IMR-90 (cell line): Measurements from ENCODE around the gene KIF13A. TPM values are rescaled to one million over a fixed set of nuclear protein-coding genes. Genes with fewer than 3 reads are reported as not detected.

ENCODE experiments used
- ATAC-seq: fragments of 200-7000 bp; cut with Tn5 transposase; 2 replicates; pipeline ENCODE4 v1.9.1; 2020; ENCODE audit warnings: low read depth, mild to moderate bottlenecking, moderate library complexity
- BruUV-seq: library from RNA; stranded (reverse); fragments of 400-500 nt; replicated peaks from 2 replicates; lab custom pipeline; 2021; lab: Mats Ljungman, UMichigan
- CTCF ChIA-PET: fragments of 300-600 bp; formaldehyde crosslinking; extraction: SDS; loops from one replicate; lab custom pipeline; 2021; ENCODE audit warnings: antibody characterized with exemption; lab: Yijun Ruan, JAX
- POLR2A ChIA-PET: fragments of 300-600 bp; sonication (Branson Sonifier 250); formaldehyde crosslinking; loops from one replicate; lab custom pipeline; 2022; ENCODE audit warnings: antibody characterized with exemption; ENCODE audit not compliant: unreplicated experiment; lab: Charles Lee
- DNase-seq: peaks from one replicate; pipeline ENCODE4 v3.0.0; 2013
- H2AFZ ChIP-seq: replicated peaks from 2 replicates; pipeline ENCODE3; 2013; ENCODE audit warnings: low read length, mild to moderate bottlenecking; ENCODE audit not compliant: poor library complexity
- H2AK5ac ChIP-seq: 2 replicates; pipeline ENCODE4 v1.6.1; 2013; ENCODE audit warnings: low read depth, low read length, inconsistent platforms
- H2AK9ac ChIP-seq: replicated peaks from 2 replicates; pipeline ENCODE3; 2013; ENCODE audit warnings: mild to moderate bottlenecking, low read depth, low read length, moderate library complexity; ENCODE audit not compliant: poor library complexity
- H2BK120ac ChIP-seq: 2 replicates; pipeline ENCODE4 v1.6.1; 2013; ENCODE audit warnings: low read depth, low read length, inconsistent platforms
- H2BK15ac ChIP-seq: 3 replicates; pipeline ENCODE4 v1.6.1; 2013; ENCODE audit warnings: low read depth, low read length, inconsistent platforms
- H2BK20ac ChIP-seq: 2 replicates; pipeline ENCODE4 v1.6.1; 2013; ENCODE audit warnings: low read depth, mild to moderate bottlenecking, inconsistent platforms, low read length, moderate library complexity
- H2BK5ac ChIP-seq: 2 replicates; pipeline ENCODE4 v1.6.1; 2013; ENCODE audit warnings: mild to moderate bottlenecking, low read depth, low read length, inconsistent platforms; ENCODE audit not compliant: poor library complexity, severe bottlenecking
- H3K14ac ChIP-seq: replicated peaks from 2 replicates; pipeline ENCODE4 v1.6.1; 2013; ENCODE audit warnings: low read depth, low read length, inconsistent platforms
- H3K18ac ChIP-seq: 2 replicates; pipeline ENCODE4 v1.6.1; 2013; ENCODE audit warnings: low read depth, low read length, control low read depth
- H3K23ac ChIP-seq: 2 replicates; pipeline ENCODE4 v1.6.1; 2013; ENCODE audit warnings: low read depth, low read length, inconsistent platforms
- H3K27ac ChIP-seq: 2 replicates; pipeline ENCODE4 v1.5.1; 2013; ENCODE audit warnings: mild to moderate bottlenecking, control low read depth, low read length; ENCODE audit not compliant: insufficient read depth
- H3K27me3 ChIP-seq: 2 replicates; pipeline ENCODE4 v1.6.1; 2013; ENCODE audit warnings: low read length; ENCODE audit not compliant: control insufficient read depth, insufficient read depth
- H3K36me3 ChIP-seq: 2 replicates; pipeline ENCODE4 v1.6.1; 2013; ENCODE audit warnings: low read length, mixed read lengths; ENCODE audit not compliant: control insufficient read depth, insufficient read depth
- H3K4ac ChIP-seq: 2 replicates; pipeline ENCODE4 v1.6.1; 2013; ENCODE audit warnings: low read depth, low read length, inconsistent platforms
- H3K4me1 ChIP-seq: 2 replicates; pipeline ENCODE4 v1.6.1; 2013; ENCODE audit warnings: low read length, mixed read lengths; ENCODE audit not compliant: control insufficient read depth, insufficient read depth
- H3K4me2 ChIP-seq: 2 replicates; pipeline ENCODE4 v1.6.1; 2013; ENCODE audit warnings: low read depth, mild to moderate bottlenecking, control low read depth, low read length, moderate library complexity
- H3K4me3 ChIP-seq: 2 replicates; pipeline ENCODE4 v1.5.1; 2013; ENCODE audit warnings: low read depth, mild to moderate bottlenecking, control low read depth, low read length, moderate library complexity; ENCODE audit not compliant: insufficient read depth
- H3K56ac ChIP-seq: 2 replicates; pipeline ENCODE4 v1.6.1; 2013; ENCODE audit warnings: low read length, inconsistent platforms; ENCODE audit not compliant: insufficient read depth; ENCODE audit errors: extremely low read depth
- H3K79me1 ChIP-seq, 2 experiments: 2 replicates each; pipeline ENCODE4 v1.6.1; 2013; ENCODE audit warnings: low read length in 2 of 2, inconsistent platforms in 1 of 2, low read depth in 1 of 2
- H3K9ac ChIP-seq: 2 replicates; pipeline ENCODE4 v1.6.1; 2013; ENCODE audit warnings: low read depth, low read length, control low read depth
- H3K9me1 ChIP-seq: 2 replicates; pipeline ENCODE4 v1.6.1; 2013; ENCODE audit warnings: low read length, inconsistent platforms; ENCODE audit not compliant: insufficient read depth
- H3K9me3 ChIP-seq: 2 replicates; pipeline ENCODE4 v1.6.1; 2013; ENCODE audit warnings: low read length; ENCODE audit not compliant: control insufficient read depth, insufficient read depth
- H4K20me1 ChIP-seq: 2 replicates; pipeline ENCODE4 v1.6.1; 2013; ENCODE audit warnings: low read length, inconsistent platforms; ENCODE audit not compliant: insufficient read depth
- H4K5ac ChIP-seq: 2 replicates; pipeline ENCODE4 v1.6.1; 2013; ENCODE audit warnings: mild to moderate bottlenecking, low read depth, low read length, control low read depth
- H4K8ac ChIP-seq, 2 experiments: 2 replicates each; pipeline ENCODE4 v1.6.1; 2013; ENCODE audit warnings: low read depth in 2 of 2, low read length in 2 of 2, control low read depth in 1 of 2, inconsistent platforms in 1 of 2
- H4K91ac ChIP-seq: 2 replicates; pipeline ENCODE4 v1.6.1; 2013; ENCODE audit warnings: low read depth, low read length, inconsistent platforms; ENCODE audit not compliant: insufficient read depth
- ELK1 ChIP-seq: fragments of 150-350 bp; IDR thresholded peaks from 2 replicates; pipeline ENCODE4 v1.6.1; 2016; ENCODE audit warnings: low read depth, mild to moderate bottlenecking, low read length, moderate library complexity, borderline replicate concordance
- MAFK ChIP-seq: IDR thresholded peaks from 2 replicates; pipeline ENCODE4 v1.6.1; 2012; ENCODE audit warnings: low read depth, low read length, improper control_type of control experiment
- WGBS, 2 experiments: methylation state at CpG; one replicate each; pipeline versions ENCODE4 v1.1.5 to v1.1.7; 2013; ENCODE audit warnings: missing lambda C conversion rate in 2 of 2; ENCODE audit not compliant: insufficient read length in 1 of 2; ENCODE audit errors: extremely low coverage in 2 of 2; 5-methylcytosine and 5-hydroxymethylcytosine counted together
- dilution Hi-C: fragments of 300-500 bp; cut with HindIII; formaldehyde crosslinking; loops from one replicate; pipeline ENCODE4 v1.14.3; 2018; ENCODE audit warnings: low sequenced_read_pairs; ENCODE audit not compliant: unreplicated experiment
- in situ Hi-C: fragments of 300-500 bp; cut with MboI; formaldehyde crosslinking; loops from 3 replicates; pipeline ENCODE4 v1.14.3; 2019; ENCODE audit warnings: low sequenced_read_pairs, inconsistent platforms, mixed read lengths
- intact Hi-C: fragments of 100-400 bp; cut with micrococcal nuclease; formaldehyde crosslinking; loops from 2 replicates; pipeline ENCODE4 v1.10.0; 2022
- polyA plus RNA-seq, 3 experiments: library from polyadenylated mRNA; depleted of rRNA; stranded (reverse); fragments of >200 nt; gene quantifications; 2 replicates each; pipeline ENCODE4 v1.2.3, GENCODE V29; 2012; ENCODE audit warnings: low replicate concordance in 1 of 3
- total RNA-seq: library from RNA; depleted of rRNA; stranded (reverse); fragments of >200 nt; gene quantifications from 2 replicates; pipeline ENCODE4 v1.2.3, GENCODE V29; 2012

KIF13A gene
- total and polyA plus RNA-seq, 2 of the 4 experiments (the other 2 are of a cell fraction), result 23.3 to 51.8 TPM

GRCh38 chr6:17798477-17799154 is 188.8 kb downstream of the KIF13A start:
- Histone ChIP-seq H3K4me3 (no peak overlapping the region), H2BK120ac (no peak overlapping the region), H3K4me1 (no peaks in the 10 kb centered on the region), H3K9me3 (no peaks in the 10 kb centered on the region), H2AK5ac (no peak overlapping the region), H3K9ac (no peak overlapping the region), H3K4ac (no peak overlapping the region), H3K18ac (no peak overlapping the region), H4K20me1 (no peaks in the 10 kb centered on the region; the same call in 1 of the 2 replicates), H2BK15ac (no peak overlapping the region), H3K23ac (no peak overlapping the region), H3K14ac (no peak overlapping the region), H3K9me1 (no peaks in the 10 kb centered on the region), H3K36me3 (peaks cover 41% of the 10 kb centered on the region), H2AFZ (no peak overlapping the region), H2BK20ac (no peak overlapping the region), H3K27ac (no peak overlapping the region), H2AK9ac (no peak overlapping the region), H4K5ac (no peak overlapping the region), H2BK5ac (no peak overlapping the region), H4K8ac (no peak overlapping the region), H4K91ac (no peak overlapping the region), H3K4me2 (no peak overlapping the region), H3K56ac (no peak overlapping the region), H3K27me3 (no peaks in the 10 kb centered on the region), H3K79me1 (peaks cover 0 to 3% of the 10 kb centered on the region in 2 experiments; a peak in 1 of 4 replicates)
- no peak for ATAC-seq
- TF ChIP-seq ELK1, result no peak
- TF ChIP-seq MAFK, result peak; percentile 51
- DNase-seq, result no peak
- ChIA-PET POLR2A (no interaction called here), CTCF (interaction anchor here (1.0 kb wide), 1 partner anchor 324 kb away, joined by 3 read pairs; the partner anchor contains the start of gene NHLRC1)
- dilution Hi-C loops, result loop anchor here (10.0 kb wide), 1 partner anchor 124 kb away; no protein-coding TSS in a partner anchor
- intact Hi-C loops, result no loop called here
- 89% methylated on average over 1 of the region's 2 CpGs; no CpG with 5 or more reads in 1 of the 2 experiments for WGBS, 2 experiments
- in situ Hi-C loops, result no loop called here
- no TSS peak for BruUV-seq
